ENCODE results near the gene MTCH1.
A peak's percentile ranks its signal among the peaks of the same experiment; 100 is the strongest.

Gene MTCH1

GRCh38 chr6:36989264-36989663 lies 3.3 kb upstream of the MTCH1 start:
- Histone ChIP-seq H3K36me3 (no peaks in the 10 kb centered on the region), H3K9ac (no peak overlapping the region), H3K9me3 (replicated peaks in 1 of 11) (no peaks in the 10 kb centered on the region), H3K4me3 (no peak overlapping the region), H3K4me1 (peaks cover 14 to 21% (median 18%) of the 10 kb centered on the region in 10 experiments), H3K27ac (no peak overlapping the region), H3K27me3 (no peaks in the 10 kb centered on the region), H3K4me2 (no peak overlapping the region), H4K20me1 (peaks cover 5 to 11% (median 8%) of the 10 kb centered on the region in 11 experiments; a peak in 20 of 22 replicates)
- TF ChIP-seq Cebpa-rat (IDR thresholded peaks at IDR 0.05) = no peak

DNA sequence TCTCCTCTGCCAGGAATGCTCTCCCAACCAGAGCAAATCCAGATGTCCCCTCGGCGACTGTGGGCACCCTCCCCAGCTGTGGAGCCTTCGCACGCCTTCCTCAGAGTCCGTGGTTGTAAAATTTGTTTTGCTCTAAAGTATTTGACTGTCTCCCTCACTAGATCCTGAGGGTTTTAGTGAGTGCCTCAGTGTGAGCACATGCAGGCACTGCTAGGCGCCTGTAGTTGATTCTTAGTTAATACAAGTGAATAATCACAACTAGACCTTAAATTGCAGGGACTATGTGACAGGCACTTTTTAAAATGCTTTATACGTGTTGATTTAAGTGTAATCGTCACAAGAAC lies 680 bp upstream of the MTCH1 start:
- Histone ChIP-seq H3K27ac (peak overlapping the region; percentile 93 to 99 (median 97)), H3K4me3 (peak overlapping the region; percentile 97 to 100 (median 98)), H3K36me3 (peaks cover 2 to 22% (median 12%) of the 10 kb centered on the region in 11 experiments; a peak in 20 of 22 replicates), H3K9ac (peak overlapping the region; percentile 96 to 99 (median 98)), H3K9me3 (replicated peaks in 1 of 11) (no peaks in the 10 kb centered on the region), H3K27me3 (no peaks in the 10 kb centered on the region), H4K20me1 (peaks cover 31 to 37% (median 34%) of the 10 kb centered on the region in 11 experiments), H3K4me1 (peaks cover 33 to 47% (median 44%) of the 10 kb centered on the region in 10 experiments), H3K4me2 (peak overlapping the region; percentile 71 to 98 (median 92))
- no peak for TF ChIP-seq Cebpa-rat (IDR thresholded peaks at IDR 0.05)

DNA sequence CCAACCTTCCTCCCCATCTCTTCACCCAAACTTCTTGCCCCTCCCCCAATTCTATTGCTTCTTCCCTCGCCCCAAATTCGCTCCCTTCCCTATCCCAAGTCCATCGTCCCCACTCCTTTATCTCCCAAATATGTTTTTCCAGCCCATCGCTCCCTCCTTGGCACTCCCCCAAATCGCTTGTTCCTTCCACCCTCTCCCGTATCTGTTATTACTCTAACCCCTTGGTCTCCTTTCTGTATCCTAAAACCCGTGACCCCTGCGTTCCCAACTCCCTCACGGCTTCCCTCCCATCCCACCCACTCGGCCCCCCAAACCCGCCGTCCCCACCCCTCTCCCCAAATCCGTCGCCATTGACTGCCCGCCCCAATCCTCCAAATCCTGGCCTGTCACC lies 584 bp downstream of the MTCH1 start:
- TF ChIP-seq Cebpa-rat (IDR thresholded peaks at IDR 0.05) = no peak
- Histone ChIP-seq H3K4me3 (peak overlapping the region; percentile 97 to 100 (median 98)), H3K9ac (peak overlapping the region; percentile 96 to 99 (median 98)), H3K27me3 (no peaks in the 10 kb centered on the region), H3K36me3 (peaks cover 15 to 34% (median 25%) of the 10 kb centered on the region in 11 experiments; a peak in 21 of 22 replicates), H3K9me3 (replicated peaks in 1 of 11) (no peaks in the 10 kb centered on the region), H3K27ac (peak overlapping the region; percentile 93 to 99 (median 97)), H3K4me1 (peaks cover 45 to 60% (median 56%) of the 10 kb centered on the region in 10 experiments), H4K20me1 (peaks cover 44 to 49% (median 46%) of the 10 kb centered on the region in 11 experiments), H3K4me2 (peak overlapping the region; percentile 70 to 98 (median 92))

- peak overlapping the region; percentile 70 to 98 (median 92) for H3K4me2 ChIP-seq
- H3K27ac ChIP-seq = peak overlapping the region; percentile 93 to 99 (median 97)
- peaks cover 52 to 66% (median 62%) of the 10 kb centered on the region in 10 experiments for H3K4me1 ChIP-seq
- peaks cover 18 to 40% (median 31%) of the 10 kb centered on the region in 11 experiments; a peak in 21 of 22 replicates for H3K36me3 ChIP-seq
- peaks cover 50 to 56% (median 53%) of the 10 kb centered on the region in 11 experiments for H4K20me1 ChIP-seq
- no peak for TF ChIP-seq Cebpa-rat (IDR thresholded peaks at IDR 0.05)
- H3K4me3 ChIP-seq = peak overlapping the region; percentile 97 to 100 (median 98)
- H3K9me3 ChIP-seq (replicated peaks in 1 of 11) = no peaks in the 10 kb centered on the region
- no peaks in the 10 kb centered on the region for H3K27me3 ChIP-seq
- peak overlapping the region; percentile 96 to 99 (median 98) for H3K9ac ChIP-seq
These were observed 1.2 kb downstream of the MTCH1 start for GRCh38 chr6:36984581-36985416.

DNA sequence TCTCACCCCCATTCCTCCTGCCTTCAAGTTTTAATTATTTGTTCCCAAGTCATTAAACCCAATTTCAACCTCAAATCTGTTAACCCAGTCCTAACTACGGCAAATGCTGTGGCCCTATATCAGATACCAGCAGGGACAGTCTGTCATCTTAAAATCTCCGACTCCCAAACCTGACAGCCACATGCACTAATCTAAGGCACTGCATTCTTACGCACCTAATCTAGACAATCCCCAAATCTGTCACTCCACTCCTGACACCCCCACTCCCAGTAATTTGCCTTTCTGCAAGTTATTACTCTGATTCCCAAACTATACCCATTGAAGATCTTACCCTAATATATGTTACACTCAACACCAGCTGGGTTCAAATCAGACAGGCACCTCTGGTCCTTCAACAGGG lies 2.5 kb downstream of the MTCH1 start:
- peak overlapping the region; percentile 70 to 98 (median 92) for H3K4me2 ChIP-seq
- H3K36me3 ChIP-seq = peaks cover 23 to 52% (median 43%) of the 10 kb centered on the region in 11 experiments
- H4K20me1 ChIP-seq = peaks cover 62 to 68% (median 65%) of the 10 kb centered on the region in 11 experiments
- H3K27me3 ChIP-seq = no peaks in the 10 kb centered on the region
- peak overlapping the region in 5 of 11 experiments; percentile 4 to 98 (median 98); a peak in 2 of 22 replicates for H3K9ac ChIP-seq
- peaks cover 56 to 73% (median 68%) of the 10 kb centered on the region in 10 experiments for H3K4me1 ChIP-seq
- H3K9me3 ChIP-seq (replicated peaks in 1 of 11) = no peaks in the 10 kb centered on the region
- peak overlapping the region in 8 of 10 experiments; percentile 97 to 100 (median 98); a peak in 9 of 20 replicates for H3K4me3 ChIP-seq
- no peak overlapping the region for H3K27ac ChIP-seq
- TF ChIP-seq Cebpa-rat (IDR thresholded peaks at IDR 0.05) = no peak

- no peak overlapping the region for H3K4me3 ChIP-seq
- no peak for TF ChIP-seq Cebpa-rat (IDR thresholded peaks at IDR 0.05)
- no peaks in the 10 kb centered on the region for H3K27me3 ChIP-seq
- no peaks in the 10 kb centered on the region for H3K9me3 ChIP-seq (replicated peaks in 1 of 11)
- H3K36me3 ChIP-seq = peaks cover 48 to 77% (median 68%) of the 10 kb centered on the region in 11 experiments
- H3K27ac ChIP-seq = no peak overlapping the region
- H4K20me1 ChIP-seq = peaks cover 87 to 93% (median 90%) of the 10 kb centered on the region in 11 experiments
- H3K4me2 ChIP-seq = peak overlapping the region in 9 of 11 experiments; percentile 5 to 32 (median 21); a peak in 11 of 22 replicates
- peak overlapping the region in 8 of 11 experiments; percentile 11 to 44 (median 37); a peak in 10 of 22 replicates for H3K9ac ChIP-seq
- peaks cover 48 to 78% (median 60%) of the 10 kb centered on the region in 10 experiments for H3K4me1 ChIP-seq
These were observed 4.9 kb downstream of the MTCH1 start for GRCh38 chr6:36980876-36981619.

DNA sequence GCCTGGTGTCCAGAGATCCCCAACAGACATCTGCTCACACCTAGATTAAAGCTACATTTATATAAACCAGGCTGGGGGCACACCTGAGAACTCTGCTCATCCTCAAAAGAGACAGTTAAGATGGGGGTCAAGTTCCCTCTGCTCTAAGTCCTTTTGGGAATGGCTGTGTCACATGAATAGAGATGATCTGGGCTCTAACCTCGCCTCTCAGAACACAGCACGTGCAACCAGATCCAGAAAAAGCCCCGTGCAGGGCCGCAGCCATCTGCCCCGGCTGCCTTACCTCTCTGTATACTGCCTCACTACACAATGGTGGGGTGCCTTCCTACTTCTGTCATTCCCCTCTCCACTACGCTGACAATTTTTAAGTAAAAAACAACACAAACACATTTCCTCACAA lies 5.9 kb downstream of the MTCH1 start:
- Histone ChIP-seq H4K20me1 (peaks cover 93 to 100% (median 99%) of the 10 kb centered on the region in 11 experiments), H3K4me3 (no peak overlapping the region), H3K9me3 (replicated peaks in 1 of 11) (no peaks in the 10 kb centered on the region), H3K4me2 (peak overlapping the region in 7 of 11 experiments; percentile 0 to 28 (median 18); a peak in 7 of 22 replicates), H3K36me3 (peaks cover 58 to 86% (median 77%) of the 10 kb centered on the region in 11 experiments), H3K9ac (peak overlapping the region in 9 of 11 experiments; percentile 13 to 47 (median 20); a peak in 7 of 22 replicates), H3K27me3 (no peaks in the 10 kb centered on the region), H3K27ac (no peak overlapping the region; a peak in 1 of 22 replicates), H3K4me1 (peaks cover 48 to 85% (median 69%) of the 10 kb centered on the region in 10 experiments)
- no peak for TF ChIP-seq Cebpa-rat (IDR thresholded peaks at IDR 0.05)

- no peak for TF ChIP-seq Cebpa-rat (IDR thresholded peaks at IDR 0.05)
- Histone ChIP-seq H3K36me3 (peaks cover 65 to 94% (median 85%) of the 10 kb centered on the region in 11 experiments), H4K20me1 (peaks cover 93 to 100% (median 100%) of the 10 kb centered on the region in 11 experiments), H3K27ac (no peak overlapping the region; a peak in 1 of 22 replicates), H3K4me2 (peak overlapping the region in 5 of 11 experiments; percentile 2 to 28 (median 18); a peak in 6 of 22 replicates), H3K4me3 (no peak overlapping the region), H3K9me3 (replicated peaks in 1 of 11) (no peaks in the 10 kb centered on the region), H3K4me1 (peaks cover 46 to 87% (median 71%) of the 10 kb centered on the region in 10 experiments), H3K27me3 (no peaks in the 10 kb centered on the region), H3K9ac (peak overlapping the region in 8 of 11 experiments; percentile 13 to 47 (median 22); a peak in 5 of 22 replicates)
These were observed 6.7 kb downstream of the MTCH1 start for GRCh38 chr6:36979347-36979742.

All from BLaER1 treated with 17β-estradiol and CSF1 and Interleukin-3, amounts not matched to agents 10 nM and 100 nM (cell line).